Islet precursor cell (in vitro differentiated cells): Measurements from ENCODE around the gene EPB41L4A.

Experiments used
- DNase-seq: peaks from one replicate; pipeline ENCODE4 v3.0.0-alpha.2; 2018

EPB41L4A gene

GRCh38 chr5:112143690-112144089 lies 275.4 kb downstream of the EPB41L4A start:
- no peak for DNase-seq

- DNase-seq, result no peak
These were observed 276.3 kb downstream of the EPB41L4A start for GRCh38 chr5:112142769-112143270.

- no peak for DNase-seq
These were observed 277.5 kb downstream of the EPB41L4A start for GRCh38 chr5:112141582-112141981.

GRCh38 chr5:112138526-112138925 lies 280.6 kb downstream of the EPB41L4A start:
- no peak for DNase-seq

GRCh38 chr5:112136773-112137172 lies 282.3 kb downstream of the EPB41L4A start:
- DNase-seq, result no peak

- no peak for DNase-seq
These were observed 291.2 kb downstream of the EPB41L4A start for GRCh38 chr5:112127861-112128260.

- DNase-seq, result no peak
These were observed 292.1 kb downstream of the EPB41L4A start for GRCh38 chr5:112126982-112127381.

- DNase-seq, result no peak
These were observed 293.2 kb downstream of the EPB41L4A start for GRCh38 chr5:112125903-112126302.

- DNase-seq, result no peak
These were observed 294.3 kb downstream of the EPB41L4A start for GRCh38 chr5:112124788-112125187.

- DNase-seq, result no peak
These were observed 296.0 kb downstream of the EPB41L4A start for GRCh38 chr5:112123086-112123485.

- no peak for DNase-seq
These were observed 296.7 kb downstream of the EPB41L4A start for GRCh38 chr5:112122353-112122752.

GRCh38 chr5:112121258-112121657 lies 297.8 kb downstream of the EPB41L4A start:
- peak; percentile 58 for DNase-seq

GRCh38 chr5:112119969-112120368 lies 299.1 kb downstream of the EPB41L4A start:
- DNase-seq, result no peak

- DNase-seq, result no peak
These were observed 299.6 kb downstream of the EPB41L4A start for GRCh38 chr5:112119508-112119907.

- DNase-seq, result no peak
These were observed 301.5 kb downstream of the EPB41L4A start for GRCh38 chr5:112117551-112117950.

GRCh38 chr5:112116371-112116770 lies 302.7 kb downstream of the EPB41L4A start:
- DNase-seq, result no peak

GRCh38 chr5:112113565-112113964 lies 305.5 kb downstream of the EPB41L4A start:
- DNase-seq, result no peak
